ENCODE results near the gene ADAM10. TPM values are rescaled to one million over a fixed set of nuclear protein-coding genes. Genes with fewer than 3 reads are reported as not detected.
A peak's percentile ranks its signal among the peaks of the same experiment; 100 is the strongest.

ADAM10 gene
- total and polyA plus RNA-seq, 2 of the 8 experiments (the other 6 are each of a cell fraction or from before 2014, with no cell fraction given), result 46.5 to 163 TPM

DNA sequence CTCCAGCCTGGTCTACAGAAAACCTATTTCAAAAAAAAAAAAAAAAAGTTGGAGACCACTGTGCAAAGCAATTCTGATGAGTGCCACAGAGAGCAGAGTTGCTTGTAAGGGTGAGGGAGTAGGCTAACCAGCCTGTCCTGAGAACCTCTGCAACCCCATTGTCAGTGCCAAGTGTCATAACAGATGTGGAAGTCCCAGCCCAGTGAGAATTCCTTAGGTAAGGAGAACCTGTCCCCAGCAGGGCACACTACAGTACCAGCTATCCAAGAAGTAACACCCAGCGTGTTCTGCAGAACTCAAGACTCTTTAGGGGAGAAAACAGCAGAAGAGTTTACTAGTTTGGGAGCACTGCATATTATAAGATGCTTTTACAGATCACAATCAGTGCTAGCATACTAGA, 161.4 kb downstream of the ADAM10 start:
- H2AK5ac ChIP-seq (ENCODE audit: low read depth, low read length), result no peak overlapping the region
- no peak overlapping the region for H2BK12ac ChIP-seq (ENCODE audit: low read depth, low read length)
- H3K9me3 ChIP-seq (ENCODE audit: insufficient read depth in 2 of 2, low read depth in 1 of 2, low read length in 1 of 2), result peaks cover 0 to 2% of the 10 kb centered on the region in 2 experiments; a peak in 1 of 4 replicates
- H2BK15ac ChIP-seq (ENCODE audit: low read length), result no peak overlapping the region
- no peak for FAIRE-seq
- H3K4me2 ChIP-seq (ENCODE audit: insufficient read depth in 1 of 2, low read depth in 2 of 2, low read length in 2 of 2), result no peak overlapping the region
- H3K4ac ChIP-seq (replicated peaks; ENCODE audit: insufficient read length, low read depth, low read length), result no peak overlapping the region
- H2AFZ ChIP-seq (ENCODE audit: low read length), result no peak overlapping the region
- no peak overlapping the region for H2BK5ac ChIP-seq (ENCODE audit: low read depth, low read length)
- ChIA-PET CTCF (ENCODE audit: partially characterized antibody) (interaction anchor here (0.7 to 2.7 kb wide), 6 partner anchors 16 to 900 kb away, joined by 3 to 8 read pairs (median 3); no protein-coding TSS in a partner anchor), POLR2A (ENCODE audit: partially characterized antibody) (interaction anchor here (1.0 kb wide), 1 partner anchor 194 kb away, joined by 3 read pairs; no protein-coding TSS in a partner anchor)
- H4K5ac ChIP-seq (ENCODE audit: insufficient read length, low read depth, low read length), result no peak overlapping the region
- no peaks in the 10 kb centered on the region for H3K79me2 ChIP-seq (ENCODE audit: control insufficient read depth in 1 of 2, insufficient read depth in 2 of 2, low read length in 2 of 2)
- no peaks in the 10 kb centered on the region for H4K20me1 ChIP-seq (replicated peaks in 1 of 2; ENCODE audit: control insufficient read depth in 1 of 2, insufficient read depth in 2 of 2, low read length in 2 of 2)
- DNase-seq (ENCODE audit: low read depth in 1 of 2, low spot score in 2 of 2), result no peak
- H3K4me1 ChIP-seq (replicated peaks in 1 of 4; ENCODE audit: control insufficient read depth in 3 of 4, insufficient read depth in 4 of 4, low read length in 3 of 4), result no peaks in the 10 kb centered on the region
- H3K23ac ChIP-seq (ENCODE audit: insufficient read length), result no peak overlapping the region
- no peaks in the 10 kb centered on the region for H3K36me3 ChIP-seq (ENCODE audit: control insufficient read depth in 2 of 4, insufficient read depth in 4 of 4, low read length in 3 of 4)
- H3K27ac ChIP-seq (ENCODE audit: low read depth, low read length), result no peak overlapping the region
- no peak overlapping the region for H3K4me3 ChIP-seq (ENCODE audit: extremely low read depth in 1 of 4, insufficient read depth in 2 of 4, low read depth in 3 of 4, low read length in 4 of 4)
- H3K56ac ChIP-seq (replicated peaks; ENCODE audit: insufficient read length, low read depth, low read length), result no peak overlapping the region
- no peak overlapping the region for H3K18ac ChIP-seq (ENCODE audit: extremely low read depth, low read length)
- no peaks in the 10 kb centered on the region for H3K79me1 ChIP-seq (ENCODE audit: low read depth, low read length)
- TF ChIP-seq, protein P1, sequence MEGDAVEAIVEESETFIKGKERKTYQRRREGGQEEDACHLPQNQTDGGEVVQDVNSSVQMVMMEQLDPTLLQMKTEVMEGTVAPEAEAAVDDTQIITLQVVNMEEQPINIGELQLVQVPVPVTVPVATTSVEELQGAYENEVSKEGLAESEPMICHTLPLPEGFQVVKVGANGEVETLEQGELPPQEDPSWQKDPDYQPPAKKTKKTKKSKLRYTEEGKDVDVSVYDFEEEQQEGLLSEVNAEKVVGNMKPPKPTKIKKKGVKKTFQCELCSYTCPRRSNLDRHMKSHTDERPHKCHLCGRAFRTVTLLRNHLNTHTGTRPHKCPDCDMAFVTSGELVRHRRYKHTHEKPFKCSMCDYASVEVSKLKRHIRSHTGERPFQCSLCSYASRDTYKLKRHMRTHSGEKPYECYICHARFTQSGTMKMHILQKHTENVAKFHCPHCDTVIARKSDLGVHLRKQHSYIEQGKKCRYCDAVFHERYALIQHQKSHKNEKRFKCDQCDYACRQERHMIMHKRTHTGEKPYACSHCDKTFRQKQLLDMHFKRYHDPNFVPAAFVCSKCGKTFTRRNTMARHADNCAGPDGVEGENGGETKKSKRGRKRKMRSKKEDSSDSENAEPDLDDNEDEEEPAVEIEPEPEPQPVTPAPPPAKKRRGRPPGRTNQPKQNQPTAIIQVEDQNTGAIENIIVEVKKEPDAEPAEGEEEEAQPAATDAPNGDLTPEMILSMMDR (IDR thresholded peaks at IDR 0.05; ENCODE audit: control extremely low read depth in 1 of 3, insufficient read depth in 1 of 3, low read depth in 1 of 3, low read length in 3 of 3), result peak in 1 of 3 experiments; percentile 22; a peak in 2 of 4 replicates
- TF ChIP-seq YY1 (IDR thresholded peaks at IDR 0.05; ENCODE audit: low read depth, low read length) (no peak), KDM5A (IDR thresholded peaks at IDR 0.05; ENCODE audit: low read length) (no peak), KDM1A (IDR thresholded peaks at IDR 0.05; ENCODE audit: borderline replicate concordance, low read length) (no peak), MAFK (IDR thresholded peaks at IDR 0.05; ENCODE audit: low read depth, low read length) (no peak), RAD21 (IDR thresholded peaks at IDR 0.05 in 1 of 2, conservative IDR thresholded peaks at IDR 0.05 in 1 of 2; ENCODE audit: low read depth in 2 of 2, low read length in 2 of 2) (peak; percentile 36 to 58; a peak in 3 of 4 replicates), EP300 (IDR thresholded peaks at IDR 0.05; ENCODE audit: borderline replicate concordance in 1 of 2, low read depth in 2 of 2, low read length in 2 of 2) (no peak), BACH1 (IDR thresholded peaks at IDR 0.05; ENCODE audit: low read length) (no peak)
- 87% methylated on average over 1 of the region's 1 CpG; no CpG with 5 or more reads in 1 of the 2 experiments for WGBS, 2 experiments (ENCODE audit: extremely low coverage in 1 of 2, insufficient coverage in 1 of 2, insufficient read length in 1 of 2, insufficient replicate concordance in 2 of 2, low coverage in 1 of 2, low lambda C conversion rate in 2 of 2, missing lambda C conversion rate in 1 of 2)
- no peak overlapping the region for H2BK20ac ChIP-seq (ENCODE audit: low read length)
- no peak overlapping the region for H3K14ac ChIP-seq (ENCODE audit: insufficient read length)
- H4K91ac ChIP-seq (replicated peaks; ENCODE audit: insufficient read length, low read length), result no peak overlapping the region
- no peak overlapping the region for H2BK120ac ChIP-seq (replicated peaks; ENCODE audit: low read depth, low read length)
- H4K8ac ChIP-seq (ENCODE audit: extremely low read depth, insufficient read depth, low read length), result no peak overlapping the region
- no peaks in the 10 kb centered on the region; the same call in 1 of the 2 replicates for H3K23me2 ChIP-seq (ENCODE audit: low read depth, low read length)
- H3K9ac ChIP-seq (replicated peaks in 1 of 4; ENCODE audit: extremely low read depth in 1 of 4, low read depth in 3 of 4, low read length in 3 of 4), result no peak overlapping the region
- H3K27me3 ChIP-seq (replicated peaks in 1 of 4; ENCODE audit: control insufficient read depth in 3 of 4, extremely low read depth in 1 of 4, insufficient read depth in 3 of 4, low read length in 3 of 4), result no peaks in the 10 kb centered on the region; a peak in 1 of 7 replicates

Measured in H1 (cell line).